Prostate gland (tissue), 2 donors: ENCODE measurements around the gene SHKBP1.

Experiments used
- POLR2A ChIP-seq: fragments of 450-650 bp; IDR thresholded peaks from one replicate; pipeline ENCODE4 v1.6.1; 2016; ENCODE audit warnings: antibody characterized with exemption, mild to moderate bottlenecking
- TF ChIP-seq, protein P1 (sequence below), 4 experiments: fragments of 200-600 bp in 2 of 4; fragments of 450-650 bp in 2 of 4; sonication (generic) in 2 of 4; IDR thresholded peaks; 1 replicate in 3 of 4; 2 replicates in 1 of 4; pipeline ENCODE4 v1.5.1; 2016 to 2019; ENCODE audit warnings: antibody characterized with exemption in 4 of 4, mild to moderate bottlenecking in 2 of 4, moderate library complexity in 2 of 4

DNA sequence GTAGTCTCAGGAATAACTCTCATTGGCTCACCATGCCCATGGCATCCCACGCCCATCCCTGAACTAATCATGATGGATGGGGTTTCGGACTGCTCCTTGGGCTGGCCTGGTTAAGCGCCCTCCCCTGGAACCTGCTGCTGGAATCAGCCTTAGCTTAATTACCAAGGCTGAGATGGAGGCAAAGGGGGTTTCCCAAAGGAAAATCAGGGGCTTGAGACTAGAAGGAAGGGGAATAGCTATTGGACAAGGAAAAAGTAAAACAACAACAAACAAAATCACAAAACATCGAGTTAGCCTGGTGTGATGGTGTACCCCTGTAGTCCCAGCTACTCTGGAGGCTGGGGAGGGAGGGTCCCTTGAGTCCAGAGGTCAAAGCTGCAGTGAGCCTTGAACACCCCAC, 25.7 kb upstream of the SHKBP1 start:
- TF ChIP-seq, protein P1, sequence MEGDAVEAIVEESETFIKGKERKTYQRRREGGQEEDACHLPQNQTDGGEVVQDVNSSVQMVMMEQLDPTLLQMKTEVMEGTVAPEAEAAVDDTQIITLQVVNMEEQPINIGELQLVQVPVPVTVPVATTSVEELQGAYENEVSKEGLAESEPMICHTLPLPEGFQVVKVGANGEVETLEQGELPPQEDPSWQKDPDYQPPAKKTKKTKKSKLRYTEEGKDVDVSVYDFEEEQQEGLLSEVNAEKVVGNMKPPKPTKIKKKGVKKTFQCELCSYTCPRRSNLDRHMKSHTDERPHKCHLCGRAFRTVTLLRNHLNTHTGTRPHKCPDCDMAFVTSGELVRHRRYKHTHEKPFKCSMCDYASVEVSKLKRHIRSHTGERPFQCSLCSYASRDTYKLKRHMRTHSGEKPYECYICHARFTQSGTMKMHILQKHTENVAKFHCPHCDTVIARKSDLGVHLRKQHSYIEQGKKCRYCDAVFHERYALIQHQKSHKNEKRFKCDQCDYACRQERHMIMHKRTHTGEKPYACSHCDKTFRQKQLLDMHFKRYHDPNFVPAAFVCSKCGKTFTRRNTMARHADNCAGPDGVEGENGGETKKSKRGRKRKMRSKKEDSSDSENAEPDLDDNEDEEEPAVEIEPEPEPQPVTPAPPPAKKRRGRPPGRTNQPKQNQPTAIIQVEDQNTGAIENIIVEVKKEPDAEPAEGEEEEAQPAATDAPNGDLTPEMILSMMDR (IDR thresholded peaks at IDR 0.05), result no peak
- no peak for TF ChIP-seq POLR2A
